Measurements from ENCODE around the gene RCOR3.

Gene RCOR3

DNA sequence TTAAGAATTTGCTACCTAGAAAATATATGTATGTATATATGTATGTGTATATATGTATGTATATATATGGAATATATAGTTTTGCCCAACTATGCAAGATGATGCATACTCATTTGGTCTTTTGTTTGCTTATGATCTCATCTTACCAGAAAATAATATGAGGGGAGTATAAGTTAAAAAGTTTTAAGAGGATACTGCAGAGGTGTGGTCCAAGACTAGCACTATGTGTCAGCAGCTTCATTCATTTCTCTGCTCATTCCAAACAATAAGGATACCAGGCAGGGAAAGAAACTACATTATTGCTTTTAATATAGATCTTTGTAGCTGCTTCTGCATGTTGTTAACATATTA, 22.8 kb downstream of the RCOR3 start:
- Histone ChIP-seq H3K27ac (peak overlapping the region; percentile 75), H3K36me3 (ENCODE audit: insufficient read depth) (no peaks in the 10 kb centered on the region; the same call in 1 of the 2 replicates)

DNA sequence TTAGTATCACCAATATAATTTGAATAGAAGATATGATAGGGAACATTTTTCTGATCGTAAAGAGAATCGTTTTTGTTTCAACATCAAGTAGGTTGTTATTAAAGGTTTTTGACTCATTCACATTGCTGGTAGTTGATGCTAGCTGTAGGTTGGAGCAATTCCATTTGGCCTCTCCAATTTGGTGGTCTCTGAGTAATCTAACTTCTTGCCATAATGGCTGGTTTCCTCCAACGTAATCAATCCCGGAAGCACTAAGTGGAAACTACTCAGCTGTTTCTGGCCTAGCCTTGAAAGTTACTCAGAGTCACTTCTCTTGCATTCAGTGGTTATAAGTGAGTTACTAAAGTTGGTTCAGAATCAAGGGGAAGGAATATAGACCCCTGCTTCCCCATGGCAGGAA, 26.0 kb downstream of the RCOR3 start:
- Histone ChIP-seq H3K36me3 (ENCODE audit: insufficient read depth) (peaks cover 5% of the 10 kb centered on the region; the same call in 1 of the 2 replicates), H3K79me2 (ENCODE audit: insufficient read depth, low read depth) (no peaks in the 10 kb centered on the region), H3K27ac (no peak overlapping the region)

More for the DNA sequence above, 22.8 kb downstream of the RCOR3 start:
- no peak overlapping the region for H3K4me3 ChIP-seq (IDR thresholded peaks at IDR 0.05; ENCODE audit: insufficient read depth, low read depth, low read length)
- H3K79me2 ChIP-seq (ENCODE audit: insufficient read depth, low read depth): no peaks in the 10 kb centered on the region
- TF ChIP-seq, protein P1, sequence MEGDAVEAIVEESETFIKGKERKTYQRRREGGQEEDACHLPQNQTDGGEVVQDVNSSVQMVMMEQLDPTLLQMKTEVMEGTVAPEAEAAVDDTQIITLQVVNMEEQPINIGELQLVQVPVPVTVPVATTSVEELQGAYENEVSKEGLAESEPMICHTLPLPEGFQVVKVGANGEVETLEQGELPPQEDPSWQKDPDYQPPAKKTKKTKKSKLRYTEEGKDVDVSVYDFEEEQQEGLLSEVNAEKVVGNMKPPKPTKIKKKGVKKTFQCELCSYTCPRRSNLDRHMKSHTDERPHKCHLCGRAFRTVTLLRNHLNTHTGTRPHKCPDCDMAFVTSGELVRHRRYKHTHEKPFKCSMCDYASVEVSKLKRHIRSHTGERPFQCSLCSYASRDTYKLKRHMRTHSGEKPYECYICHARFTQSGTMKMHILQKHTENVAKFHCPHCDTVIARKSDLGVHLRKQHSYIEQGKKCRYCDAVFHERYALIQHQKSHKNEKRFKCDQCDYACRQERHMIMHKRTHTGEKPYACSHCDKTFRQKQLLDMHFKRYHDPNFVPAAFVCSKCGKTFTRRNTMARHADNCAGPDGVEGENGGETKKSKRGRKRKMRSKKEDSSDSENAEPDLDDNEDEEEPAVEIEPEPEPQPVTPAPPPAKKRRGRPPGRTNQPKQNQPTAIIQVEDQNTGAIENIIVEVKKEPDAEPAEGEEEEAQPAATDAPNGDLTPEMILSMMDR (conservative IDR thresholded peaks at IDR 0.05; ENCODE audit: low read depth, low read length): no peak
- no peaks in the 10 kb centered on the region for H3K27me3 ChIP-seq (ENCODE audit: insufficient read depth, low read depth)
- H3K9ac ChIP-seq: no peak overlapping the region
- no peak overlapping the region for H2AFZ ChIP-seq (ENCODE audit: low read depth)
- peak overlapping the region; percentile 88 for H3K4me2 ChIP-seq
- peaks cover 63% of the 10 kb centered on the region for H3K4me1 ChIP-seq (ENCODE audit: low read depth, poor library complexity, severe bottlenecking)
- no peaks in the 10 kb centered on the region for H4K20me1 ChIP-seq (ENCODE audit: insufficient read depth)

DNA sequence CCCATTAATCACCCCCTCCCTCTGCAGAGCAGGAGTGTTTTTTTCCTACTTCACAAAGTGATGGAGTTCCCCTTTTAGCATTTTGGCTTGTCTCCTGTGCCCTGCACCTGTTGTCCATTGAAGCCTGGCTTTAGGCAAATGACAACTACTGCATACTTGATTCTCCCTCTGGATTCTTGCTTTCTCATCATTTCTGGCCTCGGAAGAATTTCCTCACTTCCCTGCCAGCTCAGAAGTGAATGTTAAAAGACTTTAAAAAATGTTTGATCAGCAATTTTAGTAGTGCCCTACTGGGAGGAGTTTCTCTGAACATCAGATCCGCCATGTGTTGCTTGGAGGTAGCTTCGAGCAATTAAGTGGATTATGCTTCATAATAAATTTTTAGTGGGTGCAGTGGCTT, 28.1 kb downstream of the RCOR3 start:
- H3K4me2 ChIP-seq: peak overlapping the region; percentile 14; the same call in 1 of the 2 replicates
- TF ChIP-seq, protein P1 (conservative IDR thresholded peaks at IDR 0.05; ENCODE audit: low read depth, low read length): no peak
- peak overlapping the region; percentile 38 for H3K27ac ChIP-seq
- no peak overlapping the region for H2AFZ ChIP-seq (ENCODE audit: low read depth)
- H4K20me1 ChIP-seq (ENCODE audit: insufficient read depth): no peaks in the 10 kb centered on the region
- H3K9ac ChIP-seq: no peak overlapping the region
- H3K79me2 ChIP-seq (ENCODE audit: insufficient read depth, low read depth): no peaks in the 10 kb centered on the region
- no peak overlapping the region for H3K4me3 ChIP-seq (IDR thresholded peaks at IDR 0.05; ENCODE audit: insufficient read depth, low read depth, low read length)
- H3K36me3 ChIP-seq (ENCODE audit: insufficient read depth): peaks cover 20% of the 10 kb centered on the region; the same call in 1 of the 2 replicates
- H3K27me3 ChIP-seq (ENCODE audit: insufficient read depth, low read depth): no peaks in the 10 kb centered on the region
- peaks cover 25% of the 10 kb centered on the region for H3K4me1 ChIP-seq (ENCODE audit: low read depth, poor library complexity, severe bottlenecking)

More for the DNA sequence above, 26.0 kb downstream of the RCOR3 start:
- H3K4me2 ChIP-seq: no peak overlapping the region
- no peak overlapping the region for H2AFZ ChIP-seq (ENCODE audit: low read depth)
- no peak overlapping the region for H3K4me3 ChIP-seq (IDR thresholded peaks at IDR 0.05; ENCODE audit: insufficient read depth, low read depth, low read length)
- TF ChIP-seq, protein P1 (conservative IDR thresholded peaks at IDR 0.05; ENCODE audit: low read depth, low read length): no peak
- peaks cover 45% of the 10 kb centered on the region for H3K4me1 ChIP-seq (ENCODE audit: low read depth, poor library complexity, severe bottlenecking)
- no peaks in the 10 kb centered on the region for H3K27me3 ChIP-seq (ENCODE audit: insufficient read depth, low read depth)
- H3K9ac ChIP-seq: no peak overlapping the region
- H4K20me1 ChIP-seq (ENCODE audit: insufficient read depth): no peaks in the 10 kb centered on the region

DNA sequence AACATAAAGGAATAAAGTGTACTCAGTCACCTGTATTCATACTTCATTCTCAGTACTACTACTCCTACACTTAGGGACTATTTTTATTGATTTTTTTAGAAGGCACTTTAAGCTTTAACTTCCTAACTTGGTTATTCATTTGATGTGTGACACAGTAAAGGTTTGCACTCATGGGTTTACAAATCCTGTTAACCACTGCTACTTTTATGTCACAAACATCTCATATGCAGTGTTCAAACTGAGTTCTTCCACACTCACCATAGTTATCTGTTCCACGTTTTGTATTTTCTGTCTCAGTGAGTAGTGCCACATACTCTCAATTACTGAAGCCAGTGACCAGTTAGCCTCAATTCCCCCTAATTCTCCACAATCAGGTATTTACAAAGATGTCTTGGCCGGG, 33.2 kb downstream of the RCOR3 start:
- peaks cover 7% of the 10 kb centered on the region for H3K4me1 ChIP-seq (ENCODE audit: low read depth, poor library complexity, severe bottlenecking)
- no peak overlapping the region for H3K27ac ChIP-seq
- H2AFZ ChIP-seq (ENCODE audit: low read depth): no peak overlapping the region
- no peak overlapping the region for H3K9ac ChIP-seq
- no peaks in the 10 kb centered on the region for H3K27me3 ChIP-seq (ENCODE audit: insufficient read depth, low read depth)
- TF ChIP-seq, protein P1 (conservative IDR thresholded peaks at IDR 0.05; ENCODE audit: low read depth, low read length): no peak
- peaks cover 27% of the 10 kb centered on the region; the same call in 1 of the 2 replicates for H3K36me3 ChIP-seq (ENCODE audit: insufficient read depth)
- no peak overlapping the region for H3K4me3 ChIP-seq (IDR thresholded peaks at IDR 0.05; ENCODE audit: insufficient read depth, low read depth, low read length)
- H3K4me2 ChIP-seq: no peak overlapping the region
- H4K20me1 ChIP-seq (ENCODE audit: insufficient read depth): no peaks in the 10 kb centered on the region
- no peaks in the 10 kb centered on the region for H3K79me2 ChIP-seq (ENCODE audit: insufficient read depth, low read depth)
